Measurements from ENCODE around the gene MED25. TPM values are rescaled to one million over a fixed set of nuclear protein-coding genes. Genes with fewer than 3 reads are reported as not detected.

The MED25 gene
- total RNA-seq, 2 donors from 2014 or later, result 89.1 to 90.0 TPM

GRCh38 chr19:49843265-49843664 is 25.2 kb downstream of the MED25 start:
- H3K4me3 ChIP-seq (ENCODE audit: low read length), result no peak overlapping the region
- Mint-ChIP-seq H3K9me3 (peaks cover under 1% of the 10 kb centered on the region), H3K36me3 (ENCODE audit: low read depth) (peaks cover 33% of the 10 kb centered on the region), H3K27me3 (ENCODE audit: insufficient read depth) (no peaks in the 10 kb centered on the region), H3K27ac (no peak overlapping the region), H3K4me1 (no peaks in the 10 kb centered on the region), H3K4me3 (no peak overlapping the region)
- H3K9me3 ChIP-seq (ENCODE audit: control insufficient read depth, low read length), result no peaks in the 10 kb centered on the region
- no peak for TF ChIP-seq CTCF (conservative IDR thresholded peaks at IDR 0.05)
- H3K9ac ChIP-seq (ENCODE audit: extremely low read depth, low read length, poor library complexity, severe bottlenecking), result no peak overlapping the region
- H3K4me1 ChIP-seq (ENCODE audit: control insufficient read depth, insufficient read depth, low read length), result no peaks in the 10 kb centered on the region
- no peaks in the 10 kb centered on the region for H3K27me3 ChIP-seq (ENCODE audit: control insufficient read depth, insufficient read depth, low read length, poor library complexity, severe bottlenecking)
- H3K36me3 ChIP-seq (ENCODE audit: control insufficient read depth, insufficient read depth, low read length), result peaks cover 19% of the 10 kb centered on the region
- no peak for DNase-seq
- no peak overlapping the region for H3K27ac ChIP-seq (ENCODE audit: low read depth, low read length)
- WGBS, 2 experiments (ENCODE audit: insufficient coverage in 1 of 2, insufficient read length in 1 of 2), result 87 to 100% methylated on average over 1 to 3 of the region's 3 CpGs

GRCh38 chr19:49844138-49845095 is 26.3 kb downstream of the MED25 start:
- no peak for TF ChIP-seq CTCF (conservative IDR thresholded peaks at IDR 0.05)
- H3K36me3 ChIP-seq (ENCODE audit: control insufficient read depth, insufficient read depth, low read length), result peaks cover 14% of the 10 kb centered on the region
- Mint-ChIP-seq H3K27me3 (ENCODE audit: insufficient read depth) (no peaks in the 10 kb centered on the region), H3K27ac (no peak overlapping the region), H3K4me3 (no peak overlapping the region), H3K9me3 (peaks cover 2% of the 10 kb centered on the region), H3K4me1 (no peaks in the 10 kb centered on the region), H3K36me3 (ENCODE audit: low read depth) (peaks cover 32% of the 10 kb centered on the region)
- H3K4me3 ChIP-seq (ENCODE audit: low read length), result no peak overlapping the region
- WGBS, 2 experiments (ENCODE audit: insufficient coverage in 1 of 2, insufficient read length in 1 of 2), result 95% methylated on average over 16 to 18 of the region's 18 CpGs
- H3K9ac ChIP-seq (ENCODE audit: extremely low read depth, low read length, poor library complexity, severe bottlenecking), result no peak overlapping the region
- H3K9me3 ChIP-seq (ENCODE audit: control insufficient read depth, low read length), result peaks cover 6% of the 10 kb centered on the region
- no peak overlapping the region for H3K27ac ChIP-seq (ENCODE audit: low read depth, low read length)
- no peak for DNase-seq
- H3K27me3 ChIP-seq (ENCODE audit: control insufficient read depth, insufficient read depth, low read length, poor library complexity, severe bottlenecking), result no peaks in the 10 kb centered on the region
- H3K4me1 ChIP-seq (ENCODE audit: control insufficient read depth, insufficient read depth, low read length), result no peaks in the 10 kb centered on the region

GRCh38 chr19:49845414-49845813 is 27.3 kb downstream of the MED25 start:
- no peak for DNase-seq
- Histone ChIP-seq H3K9me3 (ENCODE audit: control insufficient read depth, low read length) (peaks cover 7% of the 10 kb centered on the region), H3K27ac (ENCODE audit: low read depth, low read length) (no peak overlapping the region), H3K36me3 (ENCODE audit: control insufficient read depth, insufficient read depth, low read length) (peaks cover 13% of the 10 kb centered on the region), H3K9ac (ENCODE audit: extremely low read depth, low read length, poor library complexity, severe bottlenecking) (no peak overlapping the region), H3K4me1 (ENCODE audit: control insufficient read depth, insufficient read depth, low read length) (no peaks in the 10 kb centered on the region), H3K27me3 (ENCODE audit: control insufficient read depth, insufficient read depth, low read length, poor library complexity, severe bottlenecking) (no peaks in the 10 kb centered on the region), H3K4me3 (ENCODE audit: low read length) (no peak overlapping the region)
- Mint-ChIP-seq H3K4me3 (no peak overlapping the region), H3K9me3 (peaks cover 7% of the 10 kb centered on the region), H3K4me1 (peaks cover 6% of the 10 kb centered on the region), H3K27me3 (ENCODE audit: insufficient read depth) (no peaks in the 10 kb centered on the region), H3K36me3 (ENCODE audit: low read depth) (peaks cover 30% of the 10 kb centered on the region), H3K27ac (no peak overlapping the region)
- no peak for TF ChIP-seq CTCF (conservative IDR thresholded peaks at IDR 0.05)
- 91 to 96% methylated on average over 3 of the region's 3 CpGs for WGBS, 2 experiments (ENCODE audit: insufficient coverage in 1 of 2, insufficient read length in 1 of 2)
